Neural cell (in vitro differentiated cells): ENCODE results near the gene MVK. TPM values are rescaled to one million over a fixed set of nuclear protein-coding genes. Genes with fewer than 3 reads are reported as not detected.

Experiments used
- H2AFZ ChIP-seq: fragments of 200-600, 300-800 bp; sonication (generic), shearing (Covaris generic); 2 replicates; pipeline ENCODE4 v1.6.0; 2014; ENCODE audit warnings: low read depth, mild to moderate bottlenecking, antibody characterized with exemption, low read length, moderate library complexity
- H3F3A ChIP-seq: fragments of 200-600 bp; shearing (Covaris generic); 2 replicates; pipeline ENCODE4 v1.6.1; 2016; ENCODE audit warnings: mild to moderate bottlenecking, moderate library complexity, mixed read lengths, antibody characterized with exemption, low read length; ENCODE audit not compliant: insufficient read depth, poor library complexity, severe bottlenecking
- H3K27ac ChIP-seq: fragments of 200-600, 300-800 bp; sonication (generic), shearing (Covaris generic); 2 replicates; pipeline ENCODE4 v1.5.1; 2014; ENCODE audit warnings: mild to moderate bottlenecking, low read length, moderate library complexity
- H3K27me3 ChIP-seq: fragments of 300-800, 200-600 bp; sonication (generic), shearing (Covaris generic); 2 replicates; pipeline ENCODE4 v1.6.0; 2014; ENCODE audit warnings: mild to moderate bottlenecking, low read depth, low read length, moderate library complexity; ENCODE audit not compliant: insufficient read depth
- H3K36me3 ChIP-seq: fragments of 300-800, 200-600 bp; sonication (generic), shearing (Covaris generic); 2 replicates; pipeline ENCODE4 v1.5.1; 2014; ENCODE audit warnings: mild to moderate bottlenecking, antibody characterized with exemption, low read length, moderate library complexity; ENCODE audit not compliant: insufficient read depth
- H3K4me2 ChIP-seq: fragments of 300-800, 200-600 bp; sonication (generic), shearing (Covaris generic); 2 replicates; pipeline ENCODE4 v1.6.0; 2014; ENCODE audit warnings: mild to moderate bottlenecking, low read length
- H3K4me3 ChIP-seq: fragments of 300-800, 200-600 bp; sonication (generic), shearing (Covaris generic); 2 replicates; pipeline ENCODE4 v1.5.1; 2014; ENCODE audit warnings: mild to moderate bottlenecking, low read length, moderate library complexity
- H3K79me2 ChIP-seq: fragments of 200-600 bp; shearing (Covaris generic); replicated peaks from 2 replicates; pipeline ENCODE4 v1.6.0; 2014; ENCODE audit warnings: mild to moderate bottlenecking, low read length, moderate library complexity; ENCODE audit not compliant: insufficient read depth
- H3K9ac ChIP-seq: fragments of 300-800, 200-600 bp; sonication (generic), shearing (Covaris generic); 2 replicates; pipeline ENCODE4 v1.6.1; 2016; ENCODE audit warnings: mild to moderate bottlenecking, low read length, mixed read lengths
- H3K9me2 ChIP-seq: fragments of 200-600 bp; shearing (Covaris generic); 2 replicates; pipeline ENCODE4 v1.6.1; 2016; ENCODE audit warnings: mild to moderate bottlenecking, low read length, mixed read lengths; ENCODE audit not compliant: insufficient read depth
- H3K9me3 ChIP-seq: fragments of 200-600, 300-800 bp; sonication (generic), shearing (Covaris generic); 2 replicates; pipeline ENCODE4 v1.6.1; 2016; ENCODE audit warnings: mild to moderate bottlenecking, mixed run types, low read length, moderate library complexity, mixed read lengths
- H4K20me1 ChIP-seq: fragments of 200-600 bp; shearing (Covaris generic); 2 replicates; pipeline ENCODE4 v1.6.1; 2016; ENCODE audit warnings: mild to moderate bottlenecking, mixed run types; ENCODE audit not compliant: insufficient read depth
- CTCF ChIP-seq: fragments of 450-650 bp; IDR thresholded peaks from 2 replicates; pipeline ENCODE4 v1.5.1; 2014; ENCODE audit warnings: antibody characterized with exemption, mild to moderate bottlenecking, moderate library complexity; ENCODE audit not compliant: poor library complexity, severe bottlenecking
- EP300 ChIP-seq: fragments of 450-650 bp; conservative IDR thresholded peaks from 2 replicates; pipeline ENCODE4 v1.6.1; 2014; ENCODE audit warnings: antibody characterized with exemption, mild to moderate bottlenecking, moderate library complexity; ENCODE audit not compliant: poor library complexity, severe bottlenecking
- EZH2 ChIP-seq: fragments of 200-600, 300-800 bp; shearing (Covaris generic), sonication (generic); IDR thresholded peaks from 2 replicates; pipeline ENCODE4 v1.6.1; 2014; ENCODE audit warnings: antibody characterized with exemption, low read length, borderline replicate concordance, mild to moderate bottlenecking; ENCODE audit not compliant: insufficient read depth, poor library complexity, severe bottlenecking
- MXI1 ChIP-seq: fragments of 450-650 bp; conservative IDR thresholded peaks from 2 replicates; pipeline ENCODE4 v1.6.1; 2014; ENCODE audit warnings: antibody characterized with exemption, mild to moderate bottlenecking; ENCODE audit not compliant: poor library complexity, severe bottlenecking
- POLR2AphosphoS5 ChIP-seq: IDR thresholded peaks from 2 replicates; pipeline ENCODE4 v1.6.1; 2012
- RAD21 ChIP-seq: fragments of 450-650 bp; conservative IDR thresholded peaks from 2 replicates; pipeline ENCODE4 v1.6.1; 2014; ENCODE audit warnings: antibody characterized with exemption, mild to moderate bottlenecking, moderate library complexity
- REST ChIP-seq: IDR thresholded peaks from 2 replicates; pipeline ENCODE4 v1.6.1; 2012; ENCODE audit warnings: borderline replicate concordance
- SMC3 ChIP-seq: fragments of 450-650 bp; conservative IDR thresholded peaks from 2 replicates; pipeline ENCODE4 v1.6.1; 2014; ENCODE audit warnings: antibody characterized with exemption, mild to moderate bottlenecking, moderate library complexity; ENCODE audit not compliant: poor library complexity
- TAF1 ChIP-seq: IDR thresholded peaks from 2 replicates; pipeline ENCODE4 v1.6.1; 2012; ENCODE audit warnings: low read depth
- polyA minus RNA-seq: library from RNA; depleted of rRNA, polyadenylated mRNA; stranded (reverse); fragments of >200 nt; gene quantifications from 2 replicates; pipeline ENCODE4 v1.2.3, GENCODE V29; 2014
- polyA plus RNA-seq: library from polyadenylated mRNA; depleted of rRNA; stranded (reverse); fragments of >200 nt; gene quantifications from 2 replicates; pipeline ENCODE4 v1.2.3, GENCODE V29; 2014

MVK gene
- 45.7 and 65.5 TPM in 2 replicates for polyA plus RNA-seq
- 36.9 and 43.8 TPM in 2 replicates for polyA minus RNA-seq

GRCh38 chr12:109573029-109573913 is at the start of gene MVK, which contains the start of gene MMAB:
TSS of gene MVK (plus strand) at chr12:109573794. CDS start at chr12:109574823, 1,029 bp downstream.
TSS of gene MMAB (minus strand) at chr12:109573504. CDS start at chr12:109573480, 24 bp downstream.
- Histone ChIP-seq H3K27me3 (no peaks in the 10 kb centered on the region), H2AFZ (peak within 1 kb of the TSS; percentile 74), H3K79me2 (peaks cover 24% of the 10 kb centered on the region), H3K9ac (peak within 1 kb of the TSS; percentile 94), H3K4me2 (peak within 1 kb of the TSS; percentile 98), H4K20me1 (no peaks in the 10 kb centered on the region), H3K9me2 (no peaks in the 10 kb centered on the region), H3K36me3 (no peaks in the 10 kb centered on the region), H3K27ac (peak within 1 kb of the TSS; percentile 94), H3K9me3 (no peaks in the 10 kb centered on the region), H3F3A (no peaks in the 10 kb centered on the region), H3K4me3 (peak within 1 kb of the TSS; percentile 90)
- TF ChIP-seq SMC3: peak; percentile 34
- no peak for TF ChIP-seq TAF1
- TF ChIP-seq REST: peak; percentile 65
- TF ChIP-seq EZH2: no peak
- peak; percentile 89 for TF ChIP-seq POLR2AphosphoS5
- peak; percentile 94 for TF ChIP-seq MXI1
- TF ChIP-seq RAD21: peak; percentile 30
- TF ChIP-seq CTCF: peak; percentile 27
- TF ChIP-seq EP300: peak; percentile 92

- TF ChIP-seq TAF1 (no peak), EZH2 (no peak), EP300 (no peak), MXI1 (no peak), POLR2AphosphoS5 (no peak), REST (no peak), SMC3 (no peak), CTCF (no peak), RAD21 (no peak)
- H3K9ac ChIP-seq: no peak overlapping the region
- H3K9me3 ChIP-seq: no peaks in the 10 kb centered on the region
- no peaks in the 10 kb centered on the region for H3F3A ChIP-seq
- H2AFZ ChIP-seq: no peak overlapping the region
- H4K20me1 ChIP-seq: no peaks in the 10 kb centered on the region
- no peaks in the 10 kb centered on the region for H3K36me3 ChIP-seq
- no peak overlapping the region for H3K4me3 ChIP-seq
- H3K4me2 ChIP-seq: no peak overlapping the region
- no peaks in the 10 kb centered on the region for H3K9me2 ChIP-seq
- H3K27ac ChIP-seq: no peak overlapping the region
- H3K79me2 ChIP-seq: no peaks in the 10 kb centered on the region
- no peaks in the 10 kb centered on the region for H3K27me3 ChIP-seq
Observed at GRCh38 chr12:109524466-109525278, 48.9 kb upstream of the MVK start.
